Measurements from ENCODE around the gene KLHL22. TPM values are rescaled to one million over a fixed set of nuclear protein-coding genes. Genes with fewer than 3 reads are reported as not detected.
"Not testable (repeated sequence)": the region's sequence is repeated elsewhere in the genome, so short reads cannot be mapped to it uniquely, and the experiment has no call there.

The KLHL22 gene
- total RNA-seq, 1 experiment from 2014 or later, result 26.5 TPM

DNA sequence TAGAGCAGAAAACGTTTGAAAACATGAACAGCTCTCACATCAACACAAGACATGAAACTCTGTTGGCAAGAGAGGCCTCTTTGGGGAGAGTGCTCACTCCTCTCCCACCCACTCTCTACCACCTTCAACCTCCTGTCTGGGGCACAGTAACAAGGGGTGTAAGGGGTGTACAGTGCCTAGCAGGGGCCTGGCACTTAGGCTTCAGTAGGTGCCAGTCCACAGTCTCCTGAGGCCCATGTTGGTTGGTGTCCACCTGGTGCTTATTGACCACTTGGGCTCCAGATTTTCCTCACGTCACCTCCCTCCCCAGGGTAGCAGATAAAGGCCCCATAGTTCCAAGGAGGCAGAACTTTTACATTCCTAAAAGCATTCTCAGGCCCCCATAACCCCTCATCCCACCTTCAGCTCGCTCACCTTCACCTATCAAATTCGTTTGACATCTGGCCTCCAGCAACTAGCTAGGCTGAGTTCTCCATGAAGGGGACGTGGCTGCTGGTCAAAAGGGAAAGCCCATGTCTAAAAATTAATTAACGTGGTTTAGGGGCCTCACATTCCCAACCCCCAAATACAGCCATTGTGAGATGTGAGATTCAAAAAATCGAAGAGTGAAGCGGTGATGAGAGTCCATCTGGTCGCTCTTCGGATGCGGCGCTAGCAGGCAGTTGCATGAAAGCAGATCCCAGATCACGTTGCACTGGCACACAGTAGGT, 11.1 kb upstream of the KLHL22 start:
- Mint-ChIP-seq H3K4me3 (ENCODE audit: low read depth, unreplicated experiment) (peak overlapping the region; percentile 79), H3K27ac (ENCODE audit: unreplicated experiment) (peak overlapping the region; percentile 77), H3K9me3 (ENCODE audit: low read depth, unreplicated experiment) (no peaks in the 10 kb centered on the region), H3K27me3 (ENCODE audit: unreplicated experiment) (no peaks in the 10 kb centered on the region), H3K36me3 (ENCODE audit: insufficient read depth, unreplicated experiment) (peaks cover 43% of the 10 kb centered on the region), H3K4me1 (ENCODE audit: low read depth, unreplicated experiment) (peaks cover 48% of the 10 kb centered on the region)
- no peak for DNase-seq
- CTCF ChIA-PET, result interaction anchor here (0.8 kb wide), 1 partner anchor 24 kb away, joined by 3 read pairs; no protein-coding TSS in a partner anchor
- BruUV-seq (replicated peaks), result no TSS peak
- intact Hi-C loops (cut with micrococcal nuclease; ENCODE audit: unreplicated experiment), result loop anchor here (5.0 kb wide), 1 partner anchor 61 kb away; no protein-coding TSS in a partner anchor
- TF ChIP-seq, protein P1, sequence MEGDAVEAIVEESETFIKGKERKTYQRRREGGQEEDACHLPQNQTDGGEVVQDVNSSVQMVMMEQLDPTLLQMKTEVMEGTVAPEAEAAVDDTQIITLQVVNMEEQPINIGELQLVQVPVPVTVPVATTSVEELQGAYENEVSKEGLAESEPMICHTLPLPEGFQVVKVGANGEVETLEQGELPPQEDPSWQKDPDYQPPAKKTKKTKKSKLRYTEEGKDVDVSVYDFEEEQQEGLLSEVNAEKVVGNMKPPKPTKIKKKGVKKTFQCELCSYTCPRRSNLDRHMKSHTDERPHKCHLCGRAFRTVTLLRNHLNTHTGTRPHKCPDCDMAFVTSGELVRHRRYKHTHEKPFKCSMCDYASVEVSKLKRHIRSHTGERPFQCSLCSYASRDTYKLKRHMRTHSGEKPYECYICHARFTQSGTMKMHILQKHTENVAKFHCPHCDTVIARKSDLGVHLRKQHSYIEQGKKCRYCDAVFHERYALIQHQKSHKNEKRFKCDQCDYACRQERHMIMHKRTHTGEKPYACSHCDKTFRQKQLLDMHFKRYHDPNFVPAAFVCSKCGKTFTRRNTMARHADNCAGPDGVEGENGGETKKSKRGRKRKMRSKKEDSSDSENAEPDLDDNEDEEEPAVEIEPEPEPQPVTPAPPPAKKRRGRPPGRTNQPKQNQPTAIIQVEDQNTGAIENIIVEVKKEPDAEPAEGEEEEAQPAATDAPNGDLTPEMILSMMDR (IDR thresholded peaks at IDR 0.05; ENCODE audit: unreplicated experiment), result no peak

DNA sequence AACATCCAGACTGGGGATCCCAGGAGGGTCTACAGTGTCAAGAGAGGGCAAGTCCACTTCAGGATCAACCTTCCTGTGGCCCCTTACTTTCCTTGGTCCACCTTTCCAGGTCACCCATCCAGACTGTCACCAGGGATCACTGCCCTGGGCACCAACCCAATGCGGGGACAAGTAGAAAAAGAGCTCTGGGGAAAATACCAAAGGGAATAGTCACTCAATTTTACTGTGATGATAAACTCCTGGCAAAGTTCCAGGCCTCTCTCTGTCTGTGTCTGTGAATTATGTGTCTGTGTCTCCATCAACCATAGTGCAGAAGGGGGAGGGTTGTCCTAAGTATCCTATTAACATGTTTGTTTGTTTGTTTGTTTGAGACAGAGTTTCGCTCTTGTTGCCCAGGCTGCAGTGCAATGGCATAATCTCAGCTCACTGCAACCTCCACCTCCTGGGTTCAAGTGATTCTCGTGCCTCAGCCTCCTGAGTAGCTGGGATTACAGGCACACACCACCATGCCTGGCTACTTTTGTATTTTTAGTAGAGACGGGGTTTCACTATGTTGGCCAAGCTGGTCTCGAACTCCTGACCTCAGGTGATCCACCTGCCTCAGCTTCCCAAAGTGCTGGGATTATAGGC, 8.8 kb upstream of the KLHL22 start:
- peak; percentile 37 for DNase-seq
- not testable (repeated sequence) for BruUV-seq (replicated peaks); H3K27ac Mint-ChIP-seq (ENCODE audit: unreplicated experiment)

DNA sequence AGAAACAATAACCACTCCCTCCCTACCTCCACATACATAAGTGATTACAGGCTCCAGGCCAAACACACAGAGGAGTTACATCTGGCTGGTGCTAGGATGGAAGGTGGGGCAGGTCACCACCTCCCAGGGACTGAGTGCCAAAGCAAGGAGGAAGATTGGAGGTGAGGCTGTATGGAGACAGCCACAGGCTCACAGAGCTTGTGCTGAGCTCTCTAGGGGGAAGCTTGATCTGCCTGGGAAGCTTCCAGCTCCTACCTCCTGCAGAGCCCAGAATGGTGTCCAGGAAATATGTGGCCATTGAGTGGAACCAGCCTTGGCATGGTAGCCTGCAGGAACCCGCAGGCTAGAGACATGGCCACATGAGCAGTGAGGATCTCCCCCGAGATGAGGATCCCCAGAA, 8.2 kb upstream of the KLHL22 start:
- no peaks in the 10 kb centered on the region for H3K27me3 Mint-ChIP-seq (ENCODE audit: unreplicated experiment)
- no peak overlapping the region for H3K27ac Mint-ChIP-seq (ENCODE audit: unreplicated experiment)
- intact Hi-C loops (cut with micrococcal nuclease; ENCODE audit: unreplicated experiment), result no loop called here
- BruUV-seq (replicated peaks), result no TSS peak
- CTCF ChIA-PET, result interaction anchor here (1.4 kb wide), 1 partner anchor 66 kb away, joined by 4 read pairs; no protein-coding TSS in a partner anchor
- no peak for DNase-seq
- TF ChIP-seq, protein P1 (IDR thresholded peaks at IDR 0.05; ENCODE audit: unreplicated experiment), result no peak
- peaks cover 26% of the 10 kb centered on the region for H3K36me3 Mint-ChIP-seq (ENCODE audit: insufficient read depth, unreplicated experiment)
- no peak overlapping the region for H3K4me3 Mint-ChIP-seq (ENCODE audit: low read depth, unreplicated experiment)
- H3K4me1 Mint-ChIP-seq (ENCODE audit: low read depth, unreplicated experiment), result peaks cover 21% of the 10 kb centered on the region
- no peaks in the 10 kb centered on the region for H3K9me3 Mint-ChIP-seq (ENCODE audit: low read depth, unreplicated experiment)

More for the DNA sequence above, 8.8 kb upstream of the KLHL22 start:
- H3K9me3 Mint-ChIP-seq (ENCODE audit: low read depth, unreplicated experiment); H3K27me3 Mint-ChIP-seq (ENCODE audit: unreplicated experiment); intact Hi-C loops (cut with micrococcal nuclease; ENCODE audit: unreplicated experiment); H3K4me3 Mint-ChIP-seq (ENCODE audit: low read depth, unreplicated experiment): not testable (repeated sequence)
- peaks cover 32% of the 10 kb centered on the region for H3K36me3 Mint-ChIP-seq (ENCODE audit: insufficient read depth, unreplicated experiment)
- CTCF ChIA-PET, result interaction anchor here (0.6 to 1.4 kb wide), 2 partner anchors 60 to 65 kb away, joined by 3 to 4 read pairs; no protein-coding TSS in a partner anchor
- H3K4me1 Mint-ChIP-seq (ENCODE audit: low read depth, unreplicated experiment), result peaks cover 27% of the 10 kb centered on the region

DNA sequence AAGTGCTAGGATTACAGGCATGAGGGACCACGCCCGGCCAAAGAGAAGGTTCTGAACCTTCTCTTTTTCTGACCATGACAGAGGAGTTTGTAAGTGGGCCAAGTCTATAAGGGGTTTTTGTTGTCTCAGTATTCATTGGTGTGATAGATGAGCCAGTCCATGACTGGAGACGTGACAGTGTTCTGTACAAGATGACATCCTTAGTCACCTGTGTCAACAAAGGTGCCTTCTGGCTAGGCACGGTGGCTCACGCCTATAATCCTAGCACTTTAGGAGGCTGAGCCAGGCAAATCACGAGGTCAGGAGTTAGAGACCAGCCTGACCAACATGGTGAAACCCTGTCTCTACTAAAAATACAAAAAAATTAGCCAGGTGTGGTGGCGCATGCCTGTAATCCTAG, 4.2 kb upstream of the KLHL22 start:
- Mint-ChIP-seq H3K36me3 (ENCODE audit: insufficient read depth, unreplicated experiment) (peaks cover 23% of the 10 kb centered on the region), H3K4me3 (ENCODE audit: low read depth, unreplicated experiment) (no peak overlapping the region), H3K27me3 (ENCODE audit: unreplicated experiment) (no peaks in the 10 kb centered on the region), H3K9me3 (ENCODE audit: low read depth, unreplicated experiment) (no peaks in the 10 kb centered on the region), H3K4me1 (ENCODE audit: low read depth, unreplicated experiment) (peaks cover 11% of the 10 kb centered on the region), H3K27ac (ENCODE audit: unreplicated experiment) (no peak overlapping the region)
- no TSS peak for BruUV-seq (replicated peaks)
- no peak for DNase-seq
- TF ChIP-seq, protein P1 (IDR thresholded peaks at IDR 0.05; ENCODE audit: unreplicated experiment), result no peak
- CTCF ChIA-PET, result interaction anchor here (0.7 kb wide), 1 partner anchor 257 kb away, joined by 3 read pairs; no protein-coding TSS in a partner anchor
- intact Hi-C loops (cut with micrococcal nuclease; ENCODE audit: unreplicated experiment), result no loop called here
